ENCODE measurements around the gene C10orf95.

C10orf95 gene

DNA sequence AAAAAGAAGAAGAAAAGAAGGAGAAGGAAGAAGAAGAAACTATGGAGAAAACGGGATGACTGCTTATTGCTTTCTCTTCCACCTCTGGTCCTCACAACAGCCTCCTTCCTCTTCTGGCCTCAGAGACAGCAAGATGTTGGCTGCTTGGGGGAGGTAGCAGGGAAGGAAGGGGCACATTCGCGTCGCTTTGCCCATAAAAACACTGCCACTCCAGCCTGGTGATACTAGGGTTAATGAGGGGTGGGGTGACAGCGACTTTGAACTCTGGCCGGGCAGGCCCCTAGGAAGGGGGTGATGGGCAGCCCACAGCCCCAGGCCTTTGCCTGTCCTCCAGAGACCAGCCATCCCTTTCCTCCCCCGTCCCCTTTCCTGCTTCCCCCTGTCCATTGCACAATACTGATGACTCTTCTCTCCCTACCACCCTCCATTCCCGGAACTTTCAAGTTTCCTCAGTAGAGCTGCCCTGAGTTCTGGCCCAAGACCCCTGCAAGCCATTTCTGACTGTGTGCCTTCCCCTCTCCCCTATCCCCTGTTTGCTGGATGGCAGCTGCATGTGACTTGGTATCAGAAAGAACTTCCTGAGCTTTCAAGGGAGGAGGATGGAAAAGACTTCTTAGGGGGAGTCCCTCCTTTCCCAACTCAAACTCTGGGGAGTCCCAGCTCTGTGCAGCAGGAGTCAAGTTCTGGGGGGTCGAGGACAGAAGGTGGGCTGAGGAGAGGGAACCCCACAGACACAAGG, 16.8 kb downstream of the C10orf95 start:
- no peak for DNase-seq (ENCODE audit: low read depth)

DNA sequence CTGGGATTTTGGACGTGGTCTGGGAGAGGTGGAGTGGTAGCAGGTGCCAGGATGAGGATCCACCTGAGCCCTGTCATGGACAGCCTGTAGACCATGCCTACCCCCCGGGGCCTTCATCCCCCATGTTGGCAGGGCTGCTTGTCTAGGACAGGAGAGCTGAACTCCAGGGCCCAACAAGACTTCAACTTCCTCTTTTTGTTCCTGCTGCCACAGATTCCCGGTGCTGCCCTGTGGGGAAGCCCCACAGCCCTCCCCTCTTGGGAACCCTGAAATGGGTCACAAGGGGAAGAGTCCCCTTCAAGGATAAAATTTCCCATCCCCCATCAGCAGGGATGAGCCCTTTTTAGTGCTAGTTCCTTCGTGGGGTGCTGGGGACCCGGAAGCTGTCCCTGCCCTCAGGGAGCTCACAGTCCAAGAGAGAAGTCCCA, 17.7 kb downstream of the C10orf95 start:
- DNase-seq (ENCODE audit: low read depth): no peak

DNA sequence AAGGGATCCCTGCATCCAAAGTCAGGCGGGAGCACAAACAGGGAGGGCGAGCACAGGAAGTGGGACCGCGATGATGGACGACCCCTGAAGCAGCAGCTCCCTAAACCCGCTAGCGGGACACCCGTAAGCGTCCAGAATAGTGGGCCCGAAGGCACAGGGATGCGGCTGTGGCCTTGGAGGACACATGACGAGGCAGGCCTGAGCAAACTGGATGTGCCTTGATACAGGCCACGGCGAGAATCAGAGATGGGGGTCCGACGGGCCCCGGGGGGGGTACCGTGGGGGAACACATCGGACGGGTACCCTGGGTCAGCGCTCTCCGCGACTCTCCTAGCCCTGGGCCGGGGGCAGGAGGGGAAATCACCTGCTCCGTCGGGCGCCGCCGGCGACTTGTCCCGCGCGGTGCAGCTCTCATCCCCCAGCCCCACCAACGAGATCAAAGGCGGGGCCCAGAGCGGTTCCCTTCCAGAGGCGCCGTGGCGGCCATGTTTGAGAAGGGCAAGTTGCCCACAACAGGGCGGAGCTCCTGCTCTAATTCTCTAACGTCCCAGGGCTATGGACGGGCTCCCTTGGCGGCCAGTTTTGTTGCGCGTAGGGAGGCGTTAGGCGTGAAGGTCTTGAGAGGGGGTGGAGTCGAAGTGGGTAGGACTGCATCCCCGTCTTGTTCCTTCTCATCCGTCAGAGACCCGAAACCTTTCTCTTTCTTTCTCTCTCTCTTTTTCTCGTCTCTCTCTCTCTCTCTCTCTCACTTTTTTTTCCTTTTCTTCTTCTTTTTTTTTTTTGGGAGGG, 19.0 kb downstream of the C10orf95 start, which contains the start of gene CUEDC2:
TSS of gene CUEDC2 (minus strand) at position 413 of the 789 bp plus-strand sequence. CDS start 7,386 bp downstream, outside the sequence.
- DNase-seq (ENCODE audit: low read depth): peak; percentile 95

DNA sequence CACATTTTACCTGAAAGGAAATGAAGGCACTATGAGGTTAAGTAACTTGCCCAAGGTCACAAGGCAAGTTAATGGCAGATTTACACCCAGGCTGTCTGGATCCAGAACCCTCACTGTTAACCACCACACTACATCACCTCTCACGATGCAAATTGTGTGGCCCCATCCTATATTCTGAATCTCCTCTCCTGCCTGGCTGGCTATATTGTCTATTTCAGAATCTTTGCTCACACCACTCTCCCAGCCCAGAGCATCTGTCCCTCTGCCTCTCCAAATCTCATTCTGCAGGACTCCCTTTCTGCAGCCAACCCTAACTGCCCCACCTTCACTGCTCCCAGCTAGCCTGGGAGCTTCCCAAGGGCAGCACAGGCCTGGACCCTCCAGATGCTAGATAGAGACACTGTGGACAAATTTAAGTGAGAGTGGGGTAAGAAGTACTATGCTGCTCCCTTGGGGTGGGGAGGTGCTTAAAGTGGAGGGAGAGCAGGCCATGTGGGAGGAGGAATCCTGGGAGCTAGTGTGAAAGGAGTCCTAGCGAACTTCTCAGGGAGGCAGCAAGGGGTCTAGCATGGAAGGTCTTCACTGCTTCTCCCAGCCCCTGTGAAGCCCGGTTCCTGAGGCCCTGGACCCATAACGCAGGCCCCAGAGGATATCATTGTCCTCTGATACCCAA, 19.8 kb downstream of the C10orf95 start:
- DNase-seq (ENCODE audit: low read depth): peak; percentile 37

DNA sequence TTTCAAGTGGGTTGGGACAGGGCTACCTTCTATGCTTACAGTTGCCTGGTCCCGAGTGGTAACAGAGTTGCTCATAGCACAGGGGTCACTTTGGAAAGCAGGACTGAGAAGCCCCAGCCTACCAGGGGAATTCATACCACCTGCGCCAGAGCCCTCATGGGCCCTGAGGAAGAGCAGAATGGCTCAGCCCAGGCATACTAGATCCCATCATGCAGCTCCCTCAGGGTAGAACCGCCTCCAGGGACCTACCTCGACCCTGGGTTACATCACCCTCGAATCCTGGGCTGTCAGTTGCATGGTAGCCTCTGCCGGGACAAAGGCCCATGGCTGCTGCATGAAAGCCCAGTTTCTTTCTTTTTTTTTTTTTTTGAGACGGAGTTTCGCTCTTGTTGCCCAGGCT, 21.9 kb downstream of the C10orf95 start:
- DNase-seq (ENCODE audit: low read depth): no peak

DNA sequence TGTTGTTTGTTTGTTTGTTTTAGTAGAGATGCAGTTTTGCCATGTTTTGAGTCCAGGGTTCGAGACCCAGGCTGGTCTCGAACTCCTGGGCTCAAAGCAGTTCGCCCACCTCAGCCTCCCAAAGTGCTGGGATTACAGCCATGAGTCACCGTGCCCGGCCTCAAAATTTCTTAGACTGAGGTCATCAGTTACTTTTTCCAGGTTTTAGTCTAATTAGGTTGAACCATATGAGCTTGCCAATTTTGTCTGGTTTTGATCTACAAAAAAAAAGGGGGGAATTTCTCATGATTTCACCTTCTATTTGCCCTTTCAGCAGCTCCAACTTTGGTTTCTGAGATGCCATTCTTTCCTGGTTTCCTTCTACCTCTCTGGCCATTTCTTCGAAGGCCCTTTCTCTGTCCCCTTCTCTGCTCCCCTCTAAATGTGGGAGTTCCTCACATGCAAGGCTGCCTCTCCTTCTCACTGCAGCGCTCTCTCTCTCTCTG, 24.5 kb downstream of the C10orf95 start:
- no peak for DNase-seq (ENCODE audit: low read depth)

GRCh38 chr10:102425444-102425843, 25.9 kb downstream of the C10orf95 start:
- DNase-seq (ENCODE audit: low read depth): no peak

DNA sequence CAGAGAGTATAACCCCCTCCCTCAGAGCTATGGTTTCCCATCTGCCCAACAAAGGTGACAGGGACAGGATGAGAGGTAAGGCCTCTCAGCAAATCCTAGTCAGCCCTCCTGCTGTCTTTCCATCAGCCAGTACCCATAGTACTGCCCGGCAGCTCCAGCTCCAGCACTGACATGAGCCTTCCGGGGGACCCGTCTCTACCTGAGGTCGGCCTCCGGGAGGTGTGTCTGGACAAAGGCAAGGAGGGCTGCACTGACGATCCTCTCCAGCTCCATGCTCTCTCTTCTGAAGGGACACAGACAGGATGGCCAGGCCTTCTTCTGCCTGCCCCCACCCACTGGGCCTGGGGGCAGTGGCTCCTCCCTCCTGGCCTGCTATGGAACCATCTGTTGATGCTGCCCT, 26.4 kb downstream of the C10orf95 start:
- DNase-seq (ENCODE audit: low read depth): no peak

GRCh38 chr10:102424145-102424544, 27.2 kb downstream of the C10orf95 start:
- no peak for DNase-seq (ENCODE audit: low read depth)

DNA sequence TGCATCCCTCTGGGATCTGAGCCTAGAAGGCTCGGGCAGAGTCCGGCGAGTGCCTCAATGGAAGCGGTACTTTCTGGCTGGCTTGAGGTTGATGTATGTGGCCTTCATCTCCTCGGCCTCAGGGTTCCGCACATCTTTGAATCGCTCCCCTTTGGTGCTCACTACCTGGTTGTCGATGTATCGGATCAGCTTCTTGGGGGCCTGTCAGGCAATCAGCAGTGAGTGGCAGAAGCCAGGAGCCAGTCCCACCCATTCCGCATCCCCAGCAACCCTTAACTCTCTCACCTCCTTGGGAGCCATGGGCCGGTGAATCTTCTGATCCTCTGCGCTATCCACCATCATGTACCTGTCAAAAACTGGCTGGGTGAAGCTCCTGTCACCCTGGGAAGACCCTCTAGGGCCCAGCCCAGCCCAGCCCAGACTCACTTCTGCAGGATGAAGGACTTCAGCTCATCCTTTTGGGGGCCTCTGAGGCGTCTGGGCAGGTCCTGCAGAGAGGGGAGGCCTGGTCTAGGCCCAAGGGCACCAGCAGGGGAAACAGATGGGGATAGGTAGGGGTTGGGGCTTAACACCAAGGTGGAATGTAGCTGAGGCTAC, 27.9 kb downstream of the C10orf95 start:
- no peak for DNase-seq (ENCODE audit: low read depth)

GRCh38 chr10:102422545-102423129, 28.7 kb downstream of the C10orf95 start:
- peak; percentile 47 for DNase-seq (ENCODE audit: low read depth)

DNA sequence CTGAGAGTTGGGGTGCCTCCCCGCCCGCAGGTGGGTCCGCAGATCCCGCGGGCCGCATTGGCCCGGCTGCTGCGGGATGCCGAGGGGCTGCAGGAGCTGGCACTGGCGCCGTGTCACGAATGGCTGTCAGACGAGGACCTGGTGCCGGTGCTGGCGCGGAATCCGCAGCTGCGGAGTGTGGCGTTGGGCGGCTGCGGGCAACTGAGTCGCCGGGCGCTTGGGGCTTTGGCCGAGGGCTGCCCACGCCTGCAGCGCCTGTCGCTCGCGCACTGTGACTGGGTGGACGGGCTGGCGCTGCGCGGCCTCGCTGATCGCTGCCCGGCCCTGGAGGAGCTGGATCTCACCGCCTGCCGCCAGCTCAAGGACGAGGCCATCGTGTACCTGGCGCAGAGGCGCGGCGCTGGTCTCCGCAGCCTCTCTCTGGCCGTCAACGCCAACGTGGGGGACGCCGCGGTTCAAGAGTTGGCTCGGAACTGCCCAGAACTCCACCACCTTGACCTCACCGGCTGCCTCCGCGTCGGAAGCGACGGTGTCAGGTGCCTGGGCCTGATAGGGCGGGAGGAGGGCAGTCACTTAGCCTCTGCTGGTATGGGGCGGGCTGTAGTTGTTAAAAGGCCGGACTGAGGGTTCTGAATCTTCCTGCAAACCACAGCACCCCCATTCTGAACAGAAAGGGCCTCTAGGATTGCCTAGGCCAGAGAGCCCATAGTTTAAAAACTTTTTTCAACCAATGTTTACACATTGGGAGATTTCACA, 29.4 kb downstream of the C10orf95 start:
- no peak for DNase-seq (ENCODE audit: low read depth)

- DNase-seq (ENCODE audit: low read depth): no peak
These were observed 29.9 kb downstream of the C10orf95 start for GRCh38 chr10:102421507-102421756.

DNA sequence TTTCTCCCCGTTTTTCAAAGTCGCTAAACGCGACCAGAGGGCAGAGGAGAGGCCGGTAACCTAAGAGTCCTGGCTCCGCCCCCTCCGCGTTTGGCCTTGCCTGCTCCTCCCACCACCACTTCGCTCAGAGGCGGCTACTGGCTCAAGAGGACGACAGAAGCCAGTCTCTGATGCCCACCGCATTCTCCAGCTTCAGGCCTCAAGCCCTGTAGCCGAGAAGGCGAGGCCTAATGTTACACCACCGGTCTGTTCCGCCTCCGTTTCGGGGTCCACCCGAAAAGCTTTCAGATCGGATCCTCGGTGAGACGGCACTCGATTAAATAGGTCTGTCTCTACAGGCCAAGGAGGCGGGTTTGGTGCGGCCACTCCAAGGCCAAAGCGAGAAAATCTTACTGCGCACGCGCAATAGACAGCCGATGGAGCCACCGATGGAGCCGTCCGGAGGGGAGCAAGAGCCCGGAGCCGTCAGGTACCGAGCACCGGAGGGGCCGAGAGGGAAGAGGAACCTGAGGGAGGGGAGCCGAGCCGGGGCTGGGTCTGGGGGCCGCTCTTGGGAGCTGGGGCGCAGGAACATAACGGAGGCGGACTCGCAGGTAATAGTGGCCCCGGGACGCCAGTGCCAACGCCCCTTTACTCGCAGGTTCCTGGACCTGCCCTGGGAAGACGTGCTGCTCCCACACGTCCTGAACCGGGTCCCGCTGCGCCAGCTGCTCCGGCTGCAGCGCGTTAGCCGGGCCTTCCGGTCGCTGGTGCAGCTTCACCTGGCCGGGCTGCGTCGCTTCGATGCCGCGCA, 30.4 kb downstream of the C10orf95 start, which contains the start of gene FBXL15:
TSS of gene FBXL15 (plus strand) at position 123 of the 793 bp plus-strand sequence. CDS start at position 417, 294 bp downstream.
- DNase-seq (ENCODE audit: low read depth): peak; percentile 90

- DNase-seq (ENCODE audit: low read depth): no peak
These were observed 31.1 kb downstream of the C10orf95 start for GRCh38 chr10:102420181-102420713.

GRCh38 chr10:102419269-102420180, 31.8 kb downstream of the C10orf95 start:
- DNase-seq (ENCODE audit: low read depth): no peak

- DNase-seq (ENCODE audit: low read depth): no peak
These were observed 32.6 kb downstream of the C10orf95 start, which contains the start of gene PSD for GRCh38 chr10:102418622-102419268. Gene PSD, minus strand, starts transcription at chr10:102418785. Its CDS starts 1,747 bp downstream, at chr10:102417038.

DNA sequence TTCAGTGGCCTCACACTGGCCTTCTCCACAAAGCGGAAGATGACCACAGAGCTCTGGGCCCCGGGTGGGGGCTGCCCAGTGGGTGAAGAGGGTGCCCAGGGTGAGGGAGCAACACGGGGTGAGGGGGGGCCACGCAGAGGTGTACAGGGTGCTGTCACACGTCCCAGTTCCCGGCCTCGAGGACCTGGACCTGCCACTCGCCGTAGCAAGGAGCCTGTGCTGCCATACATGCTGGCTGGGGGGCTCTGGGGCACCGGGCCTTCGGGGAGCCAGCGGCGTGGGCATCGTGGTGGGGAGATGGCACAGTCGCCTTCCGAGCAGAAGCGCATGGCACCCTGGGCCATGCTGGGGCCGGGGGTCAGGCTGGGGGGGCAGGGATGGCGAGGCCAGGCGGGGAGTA, 34.6 kb downstream of the C10orf95 start:
- no peak for DNase-seq (ENCODE audit: low read depth)
